Suprapubic skin (tissue), 4 donors: ENCODE data around the gene TUBA4B. TPM values are rescaled to one million over a fixed set of nuclear protein-coding genes. Genes with fewer than 3 reads are reported as not detected.

Experiments used
- DNase-seq, 2 donors: peaks; one replicate each; pipeline ENCODE4 v3.0.0-alpha.2; 2019; ENCODE audit warnings: low spot score in 2 of 2
- H3K27ac ChIP-seq: fragments of 200-600 bp; sonication (generic); one replicate; pipeline ENCODE4 v1.5.1; 2019
- H3K27me3 ChIP-seq: fragments of 200-600 bp; sonication (generic); one replicate; pipeline ENCODE4 v1.5.1; 2019
- H3K36me3 ChIP-seq: fragments of 200-600 bp; sonication (generic); one replicate; pipeline ENCODE4 v1.5.1; 2019
- H3K4me1 ChIP-seq: fragments of 200-600 bp; sonication (generic); one replicate; pipeline ENCODE4 v1.5.1; 2019
- H3K4me3 ChIP-seq: fragments of 200-600 bp; sonication (generic); one replicate; pipeline ENCODE4 v1.5.1; 2019; ENCODE audit warnings: mild to moderate bottlenecking
- H3K9me3 ChIP-seq: fragments of 200-600 bp; sonication (generic); one replicate; pipeline ENCODE4 v1.5.1; 2019
- CTCF ChIP-seq, 2 donors: fragments of 200-600 bp in 1 of 2; fragments of 450-650 bp in 1 of 2; sonication (generic) in 1 of 2; IDR thresholded peaks; one replicate each; pipeline ENCODE4 v1.5.1; 2016 to 2019; ENCODE audit warnings: antibody characterized with exemption in 2 of 2, mild to moderate bottlenecking in 1 of 2, moderate library complexity in 1 of 2
- EP300 ChIP-seq: sonication (generic); formaldehyde crosslinking; IDR thresholded peaks from one replicate; pipeline ENCODE4 v1.6.1; 2017; ENCODE audit warnings: antibody characterized with exemption
- POLR2A ChIP-seq, 2 donors: fragments of 450-650 bp; IDR thresholded peaks; one replicate each; pipeline ENCODE4 v1.6.1; 2017; ENCODE audit warnings: antibody characterized with exemption in 2 of 2, mild to moderate bottlenecking in 2 of 2, moderate library complexity in 2 of 2
- POLR2AphosphoS5 ChIP-seq, 3 donors: sonication (generic); formaldehyde crosslinking; IDR thresholded peaks; one replicate each; pipeline ENCODE4 v1.6.1; 2017; ENCODE audit warnings: antibody characterized with exemption in 3 of 3
- WGBS: methylation state at CpG from one replicate; pipeline ENCODE4 v1.1.5; 2018; 5-methylcytosine and 5-hydroxymethylcytosine counted together
- total RNA-seq, 4 donors: library from RNA; depleted of rRNA; stranded (reverse); fragments of >200 nt; gene quantifications; one replicate each; pipeline ENCODE4 v1.1.0, GENCODE V29; 2016

TUBA4B gene
- total RNA-seq, 4 donors from 2014 or later: not detected

- no peak overlapping the region for H3K4me3 ChIP-seq
- no peaks in the 10 kb centered on the region for H3K9me3 ChIP-seq
- TF ChIP-seq POLR2AphosphoS5 (IDR thresholded peaks at IDR 0.05) (no peak), CTCF (IDR thresholded peaks at IDR 0.05) (no peak), EP300 (no peak)
- no peak overlapping the region for H3K27ac ChIP-seq
- peaks cover 35% of the 10 kb centered on the region for H3K4me1 ChIP-seq
- no peaks in the 10 kb centered on the region for H3K27me3 ChIP-seq
- WGBS: 89% methylated on average over 16 of the region's 19 CpGs
- DNase-seq: peak in 1 of 2 donors; percentile 72
- H3K36me3 ChIP-seq: peaks cover 66% of the 10 kb centered on the region
Observed at GRCh38 chr2:219220652-219221402, 32.2 kb upstream of the TUBA4B start.

- no peak overlapping the region for H3K27ac ChIP-seq
- TF ChIP-seq POLR2AphosphoS5 (IDR thresholded peaks at IDR 0.05) (no peak), EP300 (no peak), CTCF (IDR thresholded peaks at IDR 0.05) (no peak), POLR2A (IDR thresholded peaks at IDR 0.05) (no peak)
- H3K27me3 ChIP-seq: no peaks in the 10 kb centered on the region
- H3K4me1 ChIP-seq: peaks cover 31% of the 10 kb centered on the region
- H3K9me3 ChIP-seq: no peaks in the 10 kb centered on the region
- H3K4me3 ChIP-seq: no peak overlapping the region
- WGBS: 90% methylated on average over 9 of the region's 16 CpGs
- H3K36me3 ChIP-seq: peaks cover 61% of the 10 kb centered on the region
- DNase-seq: no peak
Observed at GRCh38 chr2:219221957-219222518, 31.0 kb upstream of the TUBA4B start.

GRCh38 chr2:219223831-219224610 lies 29.0 kb upstream of the TUBA4B start:
- Histone ChIP-seq H3K27ac (no peak overlapping the region), H3K4me3 (no peak overlapping the region), H3K36me3 (peaks cover 61% of the 10 kb centered on the region), H3K9me3 (no peaks in the 10 kb centered on the region), H3K27me3 (no peaks in the 10 kb centered on the region), H3K4me1 (peaks cover 30% of the 10 kb centered on the region)
- no peak for DNase-seq
- no peak for TF ChIP-seq EP300
- no peak for TF ChIP-seq POLR2AphosphoS5 (IDR thresholded peaks at IDR 0.05)
- TF ChIP-seq POLR2A (IDR thresholded peaks at IDR 0.05): no peak
- no peak for TF ChIP-seq CTCF (IDR thresholded peaks at IDR 0.05)
- 86% methylated on average over 24 of the region's 31 CpGs for WGBS

- Histone ChIP-seq H3K36me3 (peaks cover 57% of the 10 kb centered on the region), H3K9me3 (no peaks in the 10 kb centered on the region), H3K27me3 (no peaks in the 10 kb centered on the region), H3K4me3 (no peak overlapping the region), H3K27ac (no peak overlapping the region), H3K4me1 (peaks cover 23% of the 10 kb centered on the region)
- 83% methylated on average over 3 of the region's 3 CpGs for WGBS
- no peak for DNase-seq
- no peak for TF ChIP-seq EP300
- no peak for TF ChIP-seq CTCF (IDR thresholded peaks at IDR 0.05)
- no peak for TF ChIP-seq POLR2AphosphoS5 (IDR thresholded peaks at IDR 0.05)
- TF ChIP-seq POLR2A (IDR thresholded peaks at IDR 0.05): no peak
Observed at GRCh38 chr2:219225350-219225749, 27.7 kb upstream of the TUBA4B start.
